Measurements from ENCODE around the gene CCN2.

Gene CCN2

GRCh38 chr6:131898718-131899117, 52.5 kb downstream of the CCN2 start:
- Histone ChIP-seq H3K4me3 (no peak overlapping the region), H3K9me3 (peaks cover 5% of the 10 kb centered on the region), H3K4me1 (peaks cover 9% of the 10 kb centered on the region), H3K36me3 (replicated peaks) (no peaks in the 10 kb centered on the region), H3K27me3 (ENCODE audit: low read depth) (no peaks in the 10 kb centered on the region)
- DNase-seq (ENCODE audit: low spot score in 2 of 2), result no peak
- in situ Hi-C loops (cut with MboI; ENCODE audit: low sequenced_read_pairs), result no loop called here
